ENCODE measurements around the gene SYNJ2.
A peak's percentile ranks its signal among the peaks of the same experiment; 100 is the strongest.

SYNJ2 gene

DNA sequence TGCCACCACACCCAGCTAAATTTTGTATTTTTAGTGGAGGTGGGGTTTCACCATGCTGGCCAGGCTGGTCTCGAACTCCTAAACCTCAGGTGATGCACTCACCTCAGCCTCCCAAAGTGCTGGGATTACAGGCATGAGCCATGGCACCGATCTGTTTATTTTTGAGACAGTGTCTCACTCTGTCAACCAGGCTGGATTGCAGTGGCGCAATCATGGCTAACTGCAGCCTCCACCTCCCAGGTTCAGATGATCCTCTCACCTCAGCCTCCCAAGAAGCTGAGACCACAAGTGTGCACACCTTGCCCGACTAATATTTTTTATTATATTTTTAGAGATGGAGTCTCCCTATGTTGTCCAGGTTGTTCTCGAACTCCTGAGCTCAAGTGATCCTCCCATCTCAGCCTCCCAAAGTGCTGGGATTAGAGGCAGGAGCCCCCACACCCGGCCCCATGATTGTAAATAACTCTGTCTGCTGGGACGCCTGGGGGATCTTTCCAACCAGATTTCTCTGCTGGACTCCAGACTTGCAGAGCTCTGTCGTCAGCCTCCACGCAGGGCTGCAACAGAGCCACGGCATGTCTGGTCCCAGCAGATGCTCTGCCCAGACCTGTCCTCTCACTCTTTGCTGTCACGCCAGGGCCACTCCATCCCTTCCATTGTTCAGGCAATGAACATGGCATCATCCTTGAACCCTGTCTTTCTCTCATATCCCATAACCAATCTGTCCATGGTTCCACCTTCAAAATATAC, 25.3 kb downstream of the SYNJ2 start:
- no peak for DNase-seq (ENCODE audit: low read depth, low spot score)
- no peak overlapping the region for H3K4me3 ChIP-seq (ENCODE audit: low read length)

DNA sequence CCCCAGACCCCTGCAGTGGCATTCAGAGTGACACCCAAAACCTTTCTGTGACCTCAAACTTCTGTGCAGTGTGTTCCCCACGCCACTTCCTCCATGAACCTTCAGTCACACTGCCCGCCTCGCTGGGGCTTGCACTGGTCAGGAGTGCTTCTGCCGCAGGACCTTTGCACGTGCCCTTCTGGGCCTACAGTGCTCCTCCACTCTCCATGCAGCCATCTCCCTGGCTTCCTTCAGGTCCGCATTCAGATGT, 27.1 kb downstream of the SYNJ2 start:
- DNase-seq (ENCODE audit: low read depth, low spot score): no peak
- H3K4me3 ChIP-seq (ENCODE audit: low read length): peak overlapping the region; percentile 38

DNA sequence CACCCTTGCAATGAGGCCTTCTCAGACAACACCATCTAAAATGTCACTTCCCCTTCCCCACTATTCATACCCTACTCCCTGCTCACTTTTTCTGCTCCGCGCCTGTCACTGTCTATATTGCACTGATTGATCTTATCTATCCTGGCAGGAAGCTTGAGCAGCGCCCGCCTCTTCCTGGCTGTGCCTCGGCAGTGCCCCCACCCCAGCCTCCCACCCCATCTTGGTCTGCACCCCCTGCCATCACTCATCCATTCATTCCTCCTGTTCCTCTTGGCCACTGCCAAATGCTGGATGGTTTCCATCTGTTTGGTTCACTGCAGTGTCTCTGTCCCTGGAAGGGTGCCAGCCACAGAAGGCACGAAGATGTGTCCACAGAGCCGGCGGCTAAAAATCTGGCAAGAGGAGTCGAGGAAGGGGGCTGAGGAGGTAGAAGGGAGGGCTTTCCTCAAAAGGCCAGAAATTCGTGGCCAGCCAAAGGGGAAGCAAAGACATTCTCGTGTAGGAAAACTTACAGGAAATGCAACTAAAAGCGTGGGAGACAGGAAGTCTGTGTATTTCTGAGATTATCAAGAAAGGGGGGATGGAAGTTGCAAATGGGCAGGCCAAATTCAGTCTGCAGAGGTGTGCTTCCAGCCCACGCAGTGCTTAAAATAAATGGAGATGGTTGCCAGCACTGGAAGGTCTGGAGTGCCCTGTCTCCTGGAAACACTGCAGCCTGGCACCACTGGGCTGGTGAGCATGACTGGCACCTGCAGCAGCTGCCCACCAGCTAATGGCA, 27.6 kb downstream of the SYNJ2 start:
- DNase-seq (ENCODE audit: low read depth, low spot score): peak; percentile 71
- peak overlapping the region; percentile 38 for H3K4me3 ChIP-seq (ENCODE audit: low read length)

DNA sequence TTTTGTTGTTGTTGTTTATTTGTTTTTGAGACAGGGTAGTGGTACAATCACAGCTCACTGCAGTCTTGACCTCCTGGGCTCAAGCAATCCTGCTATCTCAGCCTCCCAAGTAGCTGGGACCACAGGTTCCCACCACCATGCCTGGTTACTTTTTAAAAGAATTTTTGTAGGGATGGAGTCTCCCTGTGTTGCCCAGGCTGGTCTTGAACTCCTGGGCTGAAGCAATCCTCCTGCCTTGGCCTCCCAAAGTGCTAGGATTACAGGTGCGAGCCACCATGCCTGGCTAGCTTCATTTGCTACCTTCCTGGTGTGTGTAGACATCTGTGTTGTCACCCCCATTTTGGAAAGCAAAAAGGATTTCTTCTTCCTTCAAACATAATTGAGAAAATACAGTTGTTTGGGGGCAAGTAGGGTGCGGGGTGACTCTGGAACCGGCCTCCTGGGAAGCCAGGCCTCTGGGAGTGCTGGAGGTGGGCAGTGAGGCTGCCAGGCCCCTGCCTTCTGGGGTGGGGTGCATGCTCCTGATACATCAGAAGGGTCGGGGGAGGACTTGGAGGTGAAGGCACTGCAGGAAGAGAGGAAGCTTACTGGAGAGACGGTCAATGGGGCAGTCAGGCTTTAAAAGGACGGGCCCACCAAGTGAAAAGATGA, 28.4 kb downstream of the SYNJ2 start:
- H3K4me3 ChIP-seq (ENCODE audit: low read length): no peak overlapping the region
- DNase-seq (ENCODE audit: low read depth, low spot score): no peak

DNA sequence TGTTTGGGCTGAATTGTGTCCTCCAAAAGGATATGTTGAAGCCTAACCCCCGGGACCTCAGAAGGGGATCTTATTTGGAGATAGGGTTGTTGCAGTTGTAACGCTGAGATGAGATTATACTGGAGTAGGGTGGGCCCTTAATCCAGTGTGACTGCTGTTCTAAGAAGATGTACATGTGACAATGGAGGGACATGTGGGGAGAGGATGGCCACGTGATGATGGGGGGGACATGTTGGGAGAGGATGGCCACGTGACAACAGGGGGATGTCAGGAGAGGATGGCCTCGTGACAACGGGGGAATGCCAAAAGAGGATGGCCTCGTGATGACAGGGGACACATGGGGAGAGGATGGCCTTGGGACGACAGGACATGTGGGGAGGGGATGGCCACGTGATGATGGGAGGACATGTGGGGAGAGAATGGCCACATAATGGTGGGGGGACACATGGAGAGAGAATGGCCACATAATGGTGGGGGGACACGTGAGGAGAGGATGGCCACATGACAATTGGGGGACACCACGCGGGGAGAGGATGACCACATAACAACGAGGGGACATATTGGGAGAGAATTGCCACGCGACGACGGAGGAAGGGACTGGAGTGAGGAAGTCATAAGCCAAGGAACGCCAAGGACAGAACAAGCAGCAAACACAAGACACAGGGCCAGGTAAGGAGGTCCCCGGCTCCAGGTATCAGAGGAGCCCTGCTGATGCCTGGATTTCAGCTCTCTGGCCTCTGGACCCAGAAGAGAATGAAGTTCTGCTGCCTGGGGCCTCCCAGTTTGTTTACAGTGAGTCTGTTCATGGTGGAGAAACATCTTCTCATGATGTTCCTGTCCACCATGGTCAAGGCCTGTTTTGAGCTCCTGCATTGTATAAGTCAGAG, 29.2 kb downstream of the SYNJ2 start:
- H3K4me3 ChIP-seq (ENCODE audit: low read length): no peak overlapping the region
- DNase-seq (ENCODE audit: low read depth, low spot score): no peak

DNA sequence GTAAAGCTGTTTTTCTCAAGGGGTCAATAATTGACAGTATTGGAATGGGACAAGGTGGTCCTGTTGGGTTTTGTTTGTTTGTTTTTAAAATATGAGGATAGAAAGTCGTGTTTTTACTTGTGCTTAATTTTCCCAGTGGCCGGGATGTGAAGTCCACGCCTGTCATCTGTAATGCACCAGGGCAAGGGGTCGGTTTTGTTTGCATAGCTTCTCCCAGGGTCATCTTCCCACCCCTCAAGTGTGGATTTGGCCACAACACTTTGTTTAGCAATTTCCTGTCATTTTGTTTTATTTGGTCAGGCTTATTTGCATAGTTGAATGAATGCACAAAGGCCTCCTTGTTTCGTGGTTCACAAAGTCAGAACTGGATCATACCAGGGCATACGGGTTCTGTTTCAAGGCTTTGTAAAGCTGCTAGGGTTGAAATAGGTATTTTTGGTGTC, 29.8 kb downstream of the SYNJ2 start:
- H3K4me3 ChIP-seq (ENCODE audit: low read length): no peak overlapping the region
- no peak for DNase-seq (ENCODE audit: low read depth, low spot score)

DNA sequence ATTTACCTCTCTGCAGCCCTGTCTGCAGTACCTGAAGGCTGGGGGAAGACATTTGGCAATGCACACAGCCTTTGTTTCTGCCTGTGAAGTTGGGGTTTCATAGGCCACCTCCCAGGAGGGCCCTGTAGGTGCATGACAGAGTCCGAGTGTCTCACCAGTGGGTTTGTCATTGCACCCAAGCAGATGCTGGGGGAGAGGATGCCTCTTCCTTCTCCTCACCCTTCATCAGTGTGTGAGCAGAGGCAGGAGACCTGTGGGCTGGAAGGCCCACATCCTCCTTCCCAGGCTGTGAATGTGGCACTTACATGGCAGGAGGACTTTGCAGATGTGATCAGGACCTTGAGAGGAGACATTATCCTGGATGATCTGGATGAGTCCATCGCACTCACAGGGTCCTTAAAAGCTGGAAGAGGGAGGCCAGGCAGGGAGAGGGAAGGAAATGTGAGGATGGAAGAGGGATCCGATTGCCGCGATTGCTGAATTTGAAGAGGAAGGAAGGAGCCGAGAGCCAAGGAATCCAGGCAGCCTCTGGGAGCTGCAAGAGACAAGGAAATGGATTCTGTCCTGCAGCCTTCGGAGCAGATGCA, 30.4 kb downstream of the SYNJ2 start:
- H3K4me3 ChIP-seq (ENCODE audit: low read length): no peak overlapping the region
- peak; percentile 35 for DNase-seq (ENCODE audit: low read depth, low spot score)

DNA sequence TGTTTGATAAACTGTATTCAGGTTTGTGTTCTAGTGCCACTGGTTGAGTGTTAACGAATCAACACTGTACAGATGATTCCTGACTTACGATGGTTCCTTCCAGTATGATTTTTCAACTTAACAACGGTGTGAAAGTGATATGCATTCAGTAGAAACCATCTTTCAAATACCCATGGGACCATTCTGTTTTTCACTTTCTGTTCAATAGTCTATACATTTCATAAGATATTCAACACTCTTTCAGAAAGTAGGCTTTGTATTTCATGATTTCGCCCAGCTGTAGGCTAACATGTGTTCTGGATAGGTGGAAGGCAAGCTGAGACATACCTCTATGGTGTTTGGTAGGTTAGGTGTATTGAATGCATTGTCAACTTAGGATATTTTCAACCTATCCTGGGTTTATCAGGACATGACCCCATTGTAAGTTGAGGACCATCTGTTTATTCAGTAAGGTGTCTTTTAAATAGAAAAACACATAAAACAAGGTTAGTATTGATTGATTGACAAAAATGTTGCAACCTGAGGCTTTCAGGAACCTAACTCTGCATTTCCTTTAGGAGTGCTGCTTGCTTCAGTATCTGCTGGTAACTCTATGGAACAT, 32.3 kb downstream of the SYNJ2 start:
- no peak overlapping the region for H3K4me3 ChIP-seq (ENCODE audit: low read length)
- DNase-seq (ENCODE audit: low read depth, low spot score): no peak

DNA sequence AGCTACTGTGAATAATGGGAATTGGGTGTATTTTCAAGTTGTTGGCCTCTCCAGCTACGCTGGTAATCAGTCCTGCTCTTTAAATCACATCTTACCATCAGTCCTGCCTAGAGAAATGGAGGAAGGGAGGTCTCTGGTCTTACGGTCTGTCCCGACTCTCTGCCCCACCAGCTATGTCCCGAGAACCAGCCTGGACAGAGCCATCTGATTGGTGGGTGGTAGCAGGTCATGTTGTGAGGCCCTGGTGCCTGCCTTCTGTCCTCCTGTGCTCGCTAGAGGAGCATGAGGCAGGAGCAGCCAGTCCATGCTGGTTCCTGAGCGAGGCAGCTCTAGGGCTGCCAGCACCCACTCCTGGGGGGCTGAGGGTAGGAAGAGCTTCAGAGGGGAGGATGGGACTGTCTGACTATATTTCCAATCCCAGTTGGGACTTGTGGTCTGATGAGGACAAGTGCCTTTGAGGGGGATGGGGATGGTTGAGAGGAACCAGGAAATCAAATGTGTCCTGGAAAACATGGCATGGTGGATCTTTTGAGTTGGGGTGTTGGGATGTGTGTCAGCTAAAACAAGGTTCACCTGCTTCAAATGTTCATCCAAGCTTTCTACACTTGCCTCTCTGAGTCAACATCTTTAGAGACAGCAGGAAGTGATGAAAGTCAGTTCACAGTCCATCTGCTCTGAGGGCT, 33.0 kb downstream of the SYNJ2 start:
- no peak overlapping the region for H3K4me3 ChIP-seq (ENCODE audit: low read length)
- DNase-seq (ENCODE audit: low read depth, low spot score): no peak

DNA sequence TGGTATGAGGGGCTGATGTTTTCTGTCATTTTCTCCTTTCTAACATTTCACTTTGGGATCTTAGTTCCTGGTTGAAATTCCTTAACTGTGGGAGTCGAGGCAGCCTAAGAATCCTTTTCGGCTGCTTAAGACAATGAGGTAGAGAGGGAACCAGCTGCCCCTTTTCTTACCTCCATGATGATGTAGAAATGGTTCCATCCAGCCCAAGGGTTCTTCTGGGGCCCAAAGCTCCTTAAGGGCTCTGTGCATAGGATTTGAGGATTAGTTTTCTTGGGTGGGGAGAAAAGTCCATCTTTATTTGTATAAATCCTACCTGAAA, 33.5 kb downstream of the SYNJ2 start:
- H3K4me3 ChIP-seq (ENCODE audit: low read length): no peak overlapping the region
- DNase-seq (ENCODE audit: low read depth, low spot score): no peak

DNA sequence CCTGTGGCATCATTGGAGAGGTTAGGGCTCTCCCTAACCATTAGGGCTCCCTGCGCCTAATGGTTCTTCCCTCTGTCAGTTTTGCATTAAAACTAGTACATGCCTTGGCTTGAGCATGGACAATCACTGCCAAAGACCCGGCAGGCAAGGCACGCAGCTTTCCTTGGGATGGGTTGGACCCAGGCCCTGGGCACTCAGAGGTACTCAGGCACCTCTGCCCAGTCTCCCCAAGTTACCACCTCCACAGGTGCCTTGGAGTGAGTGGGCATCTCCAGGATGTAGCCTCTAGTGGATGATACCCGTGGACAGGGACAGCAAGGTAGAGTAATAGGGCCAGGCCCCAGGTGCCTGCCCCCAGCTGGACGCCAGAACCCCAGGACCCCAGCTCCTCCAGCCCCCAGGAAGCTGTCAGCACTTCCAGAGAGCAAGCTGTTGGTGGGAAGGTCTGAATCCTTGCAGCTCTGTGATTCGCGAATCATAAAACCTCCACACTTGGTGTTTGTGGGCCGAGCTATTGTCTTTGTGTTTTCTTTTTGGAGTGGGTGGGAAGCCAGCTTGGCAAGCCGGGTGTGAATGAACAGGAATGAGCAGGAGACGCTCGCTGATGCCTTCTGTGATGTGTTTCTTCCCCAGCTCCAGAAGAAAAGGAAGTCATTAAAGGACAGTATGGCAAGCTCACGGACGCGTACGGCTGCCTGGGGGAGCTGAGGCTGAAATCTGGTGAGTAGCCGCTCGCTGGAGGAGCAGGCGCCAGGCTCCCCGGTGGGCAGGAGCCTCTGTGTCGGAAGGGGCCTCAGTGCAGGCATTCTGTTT, 35.1 kb downstream of the SYNJ2 start:
- H3K4me3 ChIP-seq (ENCODE audit: low read length): no peak overlapping the region
- DNase-seq (ENCODE audit: low read depth, low spot score): no peak

DNA sequence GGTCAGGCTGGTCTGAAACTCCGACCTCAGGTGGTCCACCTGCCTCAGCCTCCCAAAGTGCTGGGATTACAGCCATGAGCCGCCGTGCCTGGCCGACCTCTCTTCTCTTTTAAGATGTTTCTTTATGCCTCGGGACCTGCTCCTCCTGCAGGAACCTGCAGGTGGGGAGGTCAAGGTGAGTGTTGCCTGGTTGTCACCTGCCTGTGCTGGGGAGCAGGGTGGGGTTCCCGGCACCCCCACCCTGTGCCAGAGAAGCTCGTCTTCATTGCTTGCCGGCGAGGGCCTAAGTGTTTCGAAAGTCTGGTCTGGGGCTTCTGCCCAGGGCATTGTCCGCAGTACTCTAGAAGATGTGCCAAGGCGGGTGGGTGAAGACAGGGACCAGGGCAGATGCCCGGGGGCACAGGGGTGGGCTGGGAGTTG, 36.0 kb downstream of the SYNJ2 start:
- H3K4me3 ChIP-seq (ENCODE audit: low read length): no peak overlapping the region

DNA sequence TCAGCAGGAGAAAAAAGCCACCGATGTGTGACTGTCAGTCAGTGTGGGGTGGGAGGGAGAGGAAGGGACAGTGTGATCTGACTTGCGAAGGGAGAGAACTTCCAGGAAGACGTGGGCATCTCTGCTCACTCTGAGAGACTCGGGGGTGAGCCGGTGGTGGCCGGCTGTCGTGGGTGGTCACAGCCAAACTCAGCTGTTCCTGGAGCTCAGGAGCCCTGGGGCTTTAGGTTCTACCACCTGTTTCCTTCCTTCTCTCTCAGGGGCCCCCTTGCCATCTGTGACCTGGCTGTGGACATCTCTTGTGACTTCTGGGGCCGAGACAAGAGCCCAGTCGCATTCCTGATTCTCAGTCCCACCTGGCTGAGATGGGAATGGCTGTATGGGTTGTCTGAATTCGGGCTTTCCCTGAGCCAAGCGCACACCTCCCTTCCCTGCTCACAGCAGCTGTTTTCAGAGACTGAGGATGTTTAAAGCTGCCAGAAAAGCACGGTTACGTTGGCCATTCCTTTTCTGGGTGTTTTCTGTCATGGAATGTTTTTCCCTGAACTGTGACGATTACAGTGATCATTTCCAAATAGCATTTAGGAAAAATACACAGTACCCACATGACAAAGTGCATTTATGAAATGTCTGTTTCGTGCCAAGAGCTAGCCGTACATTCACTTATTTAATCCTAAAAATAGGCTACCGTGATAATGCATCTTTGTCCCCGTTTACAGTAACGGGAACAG, 36.5 kb downstream of the SYNJ2 start:
- H3K4me3 ChIP-seq (ENCODE audit: low read length): no peak overlapping the region
- DNase-seq (ENCODE audit: low read depth, low spot score): no peak

More for the DNA sequence above, 36.0 kb downstream of the SYNJ2 start:
- no peak for DNase-seq (ENCODE audit: low read depth, low spot score)

DNA sequence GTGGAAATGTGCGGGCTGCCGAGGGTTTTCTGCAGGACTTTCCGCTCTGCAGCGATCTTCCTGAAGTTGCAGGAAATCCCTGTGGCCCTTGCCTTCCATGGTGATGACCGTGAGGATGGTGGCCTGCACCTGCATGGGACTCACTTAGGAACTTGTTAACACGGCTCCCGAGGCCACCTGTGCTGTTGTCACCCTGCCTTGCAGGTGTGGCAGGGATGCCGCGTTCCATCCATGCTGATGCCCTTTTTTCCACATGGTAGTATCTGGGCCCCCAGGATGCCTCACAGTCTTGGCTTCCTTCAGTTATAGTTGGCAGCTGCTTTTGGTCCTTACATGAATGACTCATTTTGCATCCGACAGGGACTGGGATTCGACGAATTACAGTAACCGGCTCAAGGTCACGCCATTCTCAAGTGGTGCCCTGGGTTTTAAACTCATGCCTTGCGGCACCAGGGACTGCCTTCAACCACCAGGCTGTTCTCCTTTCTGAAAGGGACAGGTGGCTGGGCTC, 37.2 kb downstream of the SYNJ2 start:
- H3K4me3 ChIP-seq (ENCODE audit: low read length): no peak overlapping the region
- no peak for DNase-seq (ENCODE audit: low read depth, low spot score)

DNA sequence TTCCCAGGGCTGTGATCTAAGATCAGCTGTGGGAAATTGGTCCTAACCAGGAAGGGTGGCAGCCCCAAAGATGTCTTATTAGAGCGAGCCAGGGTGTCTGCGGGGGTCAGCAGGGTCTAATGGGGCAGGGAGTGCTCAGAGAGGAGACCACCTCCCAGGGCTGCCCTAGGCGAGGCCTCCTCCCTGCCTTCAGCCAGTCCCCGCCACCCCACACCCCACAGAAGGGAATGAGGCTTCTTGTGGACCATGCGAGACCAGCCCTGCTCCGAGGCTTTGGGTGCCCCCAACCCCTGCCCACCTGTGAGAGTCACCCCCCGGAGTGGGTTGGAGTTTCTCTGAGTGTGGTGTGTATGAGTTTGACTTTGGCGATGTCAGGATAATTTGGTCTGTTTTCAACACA, 37.8 kb downstream of the SYNJ2 start:
- H3K4me3 ChIP-seq (ENCODE audit: low read length): no peak overlapping the region
- no peak for DNase-seq (ENCODE audit: low read depth, low spot score)

DNA sequence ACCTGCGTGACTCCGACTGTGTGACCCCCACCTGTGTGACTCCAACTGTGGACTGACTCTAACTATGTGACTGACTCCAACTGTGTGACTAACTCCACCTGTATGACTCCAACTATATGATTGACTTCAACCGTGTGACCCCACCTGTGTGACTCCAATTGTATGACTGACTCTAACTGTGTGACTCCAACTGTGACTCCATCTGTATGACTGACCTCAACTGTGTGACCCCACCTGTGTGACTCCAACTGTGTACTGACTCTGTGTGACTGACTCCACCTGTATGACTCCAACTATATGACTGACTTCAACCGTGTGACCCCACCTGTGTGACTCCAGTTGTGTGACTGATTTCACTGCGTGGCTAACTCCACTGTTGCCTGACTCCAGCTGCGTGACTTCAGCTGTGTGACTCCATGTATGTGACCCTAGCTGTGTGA, 38.6 kb downstream of the SYNJ2 start:
- H3K4me3 ChIP-seq (ENCODE audit: low read length): no peak overlapping the region
- DNase-seq (ENCODE audit: low read depth, low spot score): no peak

DNA sequence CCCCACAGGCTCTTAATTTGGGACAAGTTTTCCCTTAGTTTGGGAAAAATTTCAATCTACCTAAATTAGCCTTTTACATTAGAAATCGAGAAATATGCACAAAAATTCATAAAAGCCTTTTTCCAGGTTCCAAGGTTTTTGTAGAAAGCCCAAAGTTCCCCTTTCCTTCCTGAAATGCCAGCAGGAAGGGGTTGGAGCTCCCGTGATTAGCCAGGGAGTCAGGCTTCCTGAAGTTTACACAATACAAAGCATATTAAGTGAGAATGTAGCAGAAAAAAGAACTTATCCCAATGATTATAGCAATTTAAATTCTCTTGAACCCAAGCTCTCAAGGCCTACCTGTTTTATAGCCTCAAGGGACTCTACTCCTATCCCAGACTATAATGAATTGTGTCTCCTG, 39.1 kb downstream of the SYNJ2 start:
- no peak overlapping the region for H3K4me3 ChIP-seq (ENCODE audit: low read length)
- DNase-seq (ENCODE audit: low read depth, low spot score): no peak

Measured in Jurkat, Clone E6-1 (cell line).